Tibial nerve (tissue), 3 donors: ENCODE measurements around the gene KRTAP5-1.

Experiments used
- CTCF ChIP-seq, 5 experiments: fragments of 200-600 bp in 3 of 5; fragments of 450-650 bp in 2 of 5; sonication (generic) in 3 of 5; IDR thresholded peaks; one replicate each; pipeline ENCODE4 v1.5.1; 2016 to 2019; ENCODE audit warnings: antibody characterized with exemption in 5 of 5, mild to moderate bottlenecking in 3 of 5, moderate library complexity in 2 of 5
- POLR2A ChIP-seq, 2 donors: fragments of 450-650 bp; IDR thresholded peaks; one replicate each; pipeline ENCODE4 v1.6.1; 2017; ENCODE audit warnings: antibody characterized with exemption in 2 of 2, mild to moderate bottlenecking in 2 of 2, moderate library complexity in 2 of 2

GRCh38 chr11:1557051-1557884, 27.8 kb downstream of the KRTAP5-1 start:
- TF ChIP-seq CTCF (IDR thresholded peaks at IDR 0.05) = no peak
- no peak for TF ChIP-seq POLR2A (IDR thresholded peaks at IDR 0.05)
